Common myeloid progenitor, CD34-positive (primary cell): Measurements from ENCODE around the gene ADGRB3.

Experiments used
- CTCF ChIA-PET: fragments of 350-600 bp; sonication (Branson Sonifier 250); formaldehyde crosslinking; loops from one replicate; lab custom pipeline; 2021; ENCODE audit warnings: antibody characterized with exemption; lab: Charles Lee
- POLR2A ChIA-PET: fragments of 350-600 bp; sonication (Branson Sonifier 250); formaldehyde crosslinking; loops from one replicate; lab custom pipeline; 2021; ENCODE audit warnings: antibody characterized with exemption; lab: Charles Lee
- DNase-seq, 3 donors: peaks; one replicate each; pipeline versions ENCODE4 v3.0.0 to v3.0.0-alpha.2; 2013
- H3K27ac ChIP-seq, 2 experiments: 1 replicate in 1 of 2; 2 replicates in 1 of 2; pipeline ENCODE4 v1.7.0; 2013; ENCODE audit warnings: inconsistent platforms in 2 of 2, low read length in 2 of 2, mild to moderate bottlenecking in 2 of 2, low read depth in 1 of 2, moderate library complexity in 1 of 2; ENCODE audit not compliant: severe bottlenecking in 2 of 2, insufficient read depth in 1 of 2, poor library complexity in 1 of 2
- H3K27me3 ChIP-seq, 5 experiments: replicated peaks in 2 of 5; 1 replicate in 3 of 5; 2 replicates in 2 of 5; pipeline versions ENCODE4 v1.6.1 to v1.7.0; 2013; ENCODE audit warnings: low read length in 4 of 5, mild to moderate bottlenecking in 2 of 5, moderate library complexity in 2 of 5, inconsistent platforms in 1 of 5; ENCODE audit not compliant: insufficient read depth in 5 of 5, control insufficient read depth in 4 of 5
- H3K36me3 ChIP-seq, 4 experiments: 1 replicate in 2 of 4; 2 replicates in 2 of 4; pipeline versions ENCODE4 v1.6.1 to v1.7.0; 2013; ENCODE audit warnings: low read length in 3 of 4, control low read depth in 1 of 4, mild to moderate bottlenecking in 1 of 4; ENCODE audit not compliant: control insufficient read depth in 4 of 4, insufficient read depth in 4 of 4
- H3K4me1 ChIP-seq, 4 experiments: 1 replicate in 3 of 4; 2 replicates in 1 of 4; pipeline versions ENCODE4 v1.6.1 to v1.7.1; 2013; ENCODE audit warnings: low read length in 3 of 4, mild to moderate bottlenecking in 3 of 4, control low read depth in 1 of 4, inconsistent platforms in 1 of 4, moderate library complexity in 1 of 4; ENCODE audit not compliant: control insufficient read depth in 4 of 4, insufficient read depth in 4 of 4; ENCODE audit errors: control extremely low read depth in 1 of 4
- H3K4me3 ChIP-seq, 7 experiments: 1 replicate in 4 of 7; 2 replicates in 3 of 7; pipeline versions ENCODE4 v1.5.1 to v1.7.0; 2013; ENCODE audit warnings: mild to moderate bottlenecking in 7 of 7, low read length in 6 of 7, moderate library complexity in 6 of 7, inconsistent platforms in 2 of 7, low read depth in 2 of 7, control low read depth in 1 of 7; ENCODE audit not compliant: insufficient read depth in 4 of 7, control insufficient read depth in 1 of 7; ENCODE audit errors: extremely low read depth in 1 of 7
- H3K9me3 ChIP-seq, 5 experiments: 1 replicate in 4 of 5; 2 replicates in 1 of 5; pipeline versions ENCODE4 v1.6.1 to v1.7.1; 2013; ENCODE audit warnings: low read length in 4 of 5, mild to moderate bottlenecking in 2 of 5, inconsistent platforms in 1 of 5, low read depth in 1 of 5, moderate library complexity in 1 of 5; ENCODE audit not compliant: control insufficient read depth in 4 of 5, insufficient read depth in 2 of 5; ENCODE audit errors: control extremely low read depth in 1 of 5
- WGBS: methylation state at CpG from one replicate; pipeline ENCODE4 v1.1.5; 2013; ENCODE audit not compliant: insufficient coverage; 5-methylcytosine and 5-hydroxymethylcytosine counted together

The ADGRB3 gene

GRCh38 chr6:69392745-69393144 is 757.7 kb downstream of the ADGRB3 start:
- DNase-seq, result no peak
- no peaks in the 10 kb centered on the region for H3K36me3 ChIP-seq
- ChIA-PET CTCF (interaction anchor here (0.7 kb wide), 1 partner anchor 15 kb away, joined by 3 read pairs; no protein-coding TSS in a partner anchor), POLR2A (no interaction called here)
- H3K4me3 ChIP-seq, result no peak overlapping the region
- H3K27ac ChIP-seq, result no peak overlapping the region
- no peaks in the 10 kb centered on the region for H3K9me3 ChIP-seq
- H3K4me1 ChIP-seq, result no peaks in the 10 kb centered on the region
- no peaks in the 10 kb centered on the region for H3K27me3 ChIP-seq
- WGBS, result 85% methylated on average over 7 of the region's 7 CpGs

- ChIA-PET CTCF (no interaction called here), POLR2A (no interaction called here)
- Histone ChIP-seq H3K27me3 (no peaks in the 10 kb centered on the region), H3K36me3 (no peaks in the 10 kb centered on the region), H3K4me3 (no peak overlapping the region), H3K4me1 (no peaks in the 10 kb centered on the region), H3K9me3 (no peaks in the 10 kb centered on the region), H3K27ac (no peak overlapping the region)
- 96% methylated on average over 3 of the region's 3 CpGs for WGBS
- DNase-seq, result no peak
Observed at GRCh38 chr6:69398311-69398710, 763.2 kb downstream of the ADGRB3 start.

GRCh38 chr6:69398729-69399128 is 763.6 kb downstream of the ADGRB3 start:
- 100% methylated on average over 2 of the region's 2 CpGs for WGBS
- ChIA-PET CTCF (no interaction called here), POLR2A (no interaction called here)
- no peaks in the 10 kb centered on the region for H3K27me3 ChIP-seq
- H3K36me3 ChIP-seq, result no peaks in the 10 kb centered on the region
- H3K4me3 ChIP-seq, result no peak overlapping the region
- H3K27ac ChIP-seq, result no peak overlapping the region
- no peak for DNase-seq
- H3K9me3 ChIP-seq, result no peaks in the 10 kb centered on the region
- no peaks in the 10 kb centered on the region for H3K4me1 ChIP-seq

- no peak overlapping the region for H3K4me3 ChIP-seq
- DNase-seq, result no peak
- no peaks in the 10 kb centered on the region for H3K4me1 ChIP-seq
- no peaks in the 10 kb centered on the region for H3K36me3 ChIP-seq
- H3K9me3 ChIP-seq, result peaks cover 0 to 4% (median 0%) of the 10 kb centered on the region in 5 experiments
- WGBS, result 58% methylated on average over 2 of the region's 3 CpGs
- ChIA-PET CTCF (no interaction called here), POLR2A (no interaction called here)
- no peaks in the 10 kb centered on the region for H3K27me3 ChIP-seq
- no peak overlapping the region for H3K27ac ChIP-seq
Observed at GRCh38 chr6:69408886-69409285, 773.8 kb downstream of the ADGRB3 start.

GRCh38 chr6:69416776-69417175 is 781.7 kb downstream of the ADGRB3 start:
- ChIA-PET POLR2A (no interaction called here), CTCF (no interaction called here)
- H3K4me3 ChIP-seq, result no peak overlapping the region
- no peaks in the 10 kb centered on the region for H3K27me3 ChIP-seq
- no peak for DNase-seq
- H3K27ac ChIP-seq, result no peak overlapping the region
- H3K4me1 ChIP-seq, result no peaks in the 10 kb centered on the region
- H3K9me3 ChIP-seq, result no peaks in the 10 kb centered on the region
- 100% methylated on average over 1 of the region's 2 CpGs for WGBS
- H3K36me3 ChIP-seq, result no peaks in the 10 kb centered on the region

GRCh38 chr6:69421269-69421668 is 786.2 kb downstream of the ADGRB3 start:
- DNase-seq, result no peak
- H3K4me3 ChIP-seq, result no peak overlapping the region
- no peaks in the 10 kb centered on the region for H3K36me3 ChIP-seq
- ChIA-PET CTCF (no interaction called here), POLR2A (no interaction called here)
- no peaks in the 10 kb centered on the region for H3K27me3 ChIP-seq
- no peak overlapping the region for H3K27ac ChIP-seq
- H3K4me1 ChIP-seq, result no peaks in the 10 kb centered on the region
- no peaks in the 10 kb centered on the region for H3K9me3 ChIP-seq

GRCh38 chr6:69422020-69422419 is 786.9 kb downstream of the ADGRB3 start:
- 86% methylated on average over 1 of the region's 1 CpG for WGBS
- no peak for DNase-seq
- no peak overlapping the region for H3K27ac ChIP-seq
- no peaks in the 10 kb centered on the region for H3K36me3 ChIP-seq
- H3K4me3 ChIP-seq, result no peak overlapping the region
- no peaks in the 10 kb centered on the region for H3K4me1 ChIP-seq
- CTCF ChIA-PET, result no interaction called here
- no peaks in the 10 kb centered on the region for H3K27me3 ChIP-seq
- POLR2A ChIA-PET, result no interaction called here
- no peaks in the 10 kb centered on the region for H3K9me3 ChIP-seq
